ENCODE measurements around the gene DISC1.
A peak's percentile ranks its signal among the peaks of the same experiment; 100 is the strongest.
"Not testable (repeated sequence)": the region's sequence is repeated elsewhere in the genome, so short reads cannot be mapped to it uniquely, and the experiment has no call there.

The DISC1 gene

GRCh38 chr1:231943084-231943483 lies 316.5 kb downstream of the DISC1 start:
- Histone ChIP-seq H2BK5ac (ENCODE audit: low read length) (no peak overlapping the region), H4K91ac (ENCODE audit: low read depth, low read length, poor library complexity) (no peak overlapping the region), H3K36me3 (replicated peaks in 1 of 2; ENCODE audit: control insufficient read depth in 2 of 2, insufficient read depth in 2 of 2, low read length in 2 of 2) (no peaks in the 10 kb centered on the region), H3K4me2 (ENCODE audit: insufficient read depth, low read length, poor library complexity, severe bottlenecking) (no peak overlapping the region), H3K4ac (ENCODE audit: low read length) (no peak overlapping the region), H2BK120ac (ENCODE audit: low read depth, low read length) (no peak overlapping the region), H3K4me3 (ENCODE audit: low read length in 2 of 2) (no peak overlapping the region), H3K9me3 (replicated peaks in 1 of 2; ENCODE audit: control insufficient read depth in 2 of 2, insufficient read depth in 1 of 2, low read depth in 1 of 2, low read length in 2 of 2) (peaks cover 2 to 10% of the 10 kb centered on the region in 2 donors), H3K27me3 (ENCODE audit: control insufficient read depth in 3 of 3, insufficient read depth in 3 of 3, low read depth in 1 of 3, low read length in 3 of 3) (no peaks in the 10 kb centered on the region), H3K14ac (ENCODE audit: low read length) (no peak overlapping the region), H2AFZ (ENCODE audit: low read length) (no peak overlapping the region), H3K27ac (replicated peaks; ENCODE audit: low read length) (no peak overlapping the region), H4K8ac (ENCODE audit: low read depth, low read length) (no peak overlapping the region), H3K9ac (ENCODE audit: low read depth, low read length, poor library complexity) (no peak overlapping the region), H3K4me1 (ENCODE audit: control insufficient read depth in 2 of 2, insufficient read depth in 1 of 2, low read depth in 1 of 2, low read length in 2 of 2) (peaks cover 3 to 5% of the 10 kb centered on the region in 2 donors), H3K79me1 (ENCODE audit: low read depth, low read length) (no peaks in the 10 kb centered on the region), H2BK15ac (ENCODE audit: low read length) (no peak overlapping the region), H3K18ac (ENCODE audit: low read length) (no peak overlapping the region), H3K23ac (ENCODE audit: low read depth, low read length, poor library complexity) (no peak overlapping the region), H2AK5ac (ENCODE audit: low read depth, low read length) (no peak overlapping the region), H2BK12ac (ENCODE audit: low read length) (no peak overlapping the region)
- WGBS, 2 donors (ENCODE audit: extremely low coverage in 2 of 2, insufficient read length in 2 of 2, insufficient replicate concordance in 1 of 2) = no CpG with 5 or more reads among the region's 3 CpGs
- DNase-seq (ENCODE audit: low spot score) = no peak

- H2BK120ac ChIP-seq (ENCODE audit: low read depth, low read length); H2BK12ac ChIP-seq (ENCODE audit: low read length); H3K18ac ChIP-seq (ENCODE audit: low read length); H3K4me3 ChIP-seq (ENCODE audit: low read length in 2 of 2); H2AFZ ChIP-seq (ENCODE audit: low read length); H3K4me1 ChIP-seq (ENCODE audit: control insufficient read depth in 2 of 2, insufficient read depth in 1 of 2, low read depth in 1 of 2, low read length in 2 of 2); H3K4me2 ChIP-seq (ENCODE audit: insufficient read depth, low read length, poor library complexity, severe bottlenecking); H2BK5ac ChIP-seq (ENCODE audit: low read length); H3K27me3 ChIP-seq (ENCODE audit: control insufficient read depth in 3 of 3, insufficient read depth in 3 of 3, low read depth in 1 of 3, low read length in 3 of 3); DNase-seq (ENCODE audit: low spot score); H2AK5ac ChIP-seq (ENCODE audit: low read depth, low read length); H2BK15ac ChIP-seq (ENCODE audit: low read length); H3K4ac ChIP-seq (ENCODE audit: low read length); H3K9ac ChIP-seq (ENCODE audit: low read depth, low read length, poor library complexity); H3K14ac ChIP-seq (ENCODE audit: low read length); H4K91ac ChIP-seq (ENCODE audit: low read depth, low read length, poor library complexity); H3K27ac ChIP-seq (replicated peaks; ENCODE audit: low read length); H3K79me1 ChIP-seq (ENCODE audit: low read depth, low read length); H3K9me3 ChIP-seq (replicated peaks in 1 of 2; ENCODE audit: control insufficient read depth in 2 of 2, insufficient read depth in 1 of 2, low read depth in 1 of 2, low read length in 2 of 2); H4K8ac ChIP-seq (ENCODE audit: low read depth, low read length); H3K36me3 ChIP-seq (replicated peaks in 1 of 2; ENCODE audit: control insufficient read depth in 2 of 2, insufficient read depth in 2 of 2, low read length in 2 of 2); H3K23ac ChIP-seq (ENCODE audit: low read depth, low read length, poor library complexity): not testable (repeated sequence)
- WGBS, 2 donors (ENCODE audit: extremely low coverage in 2 of 2, insufficient read length in 2 of 2, insufficient replicate concordance in 1 of 2) = no CpG with 5 or more reads among the region's 5 CpGs
These were observed 321.5 kb downstream of the DISC1 start for GRCh38 chr1:231948102-231948501.

GRCh38 chr1:231949277-231950091 lies 322.9 kb downstream of the DISC1 start:
- Histone ChIP-seq H3K4ac (ENCODE audit: low read length) (no peak overlapping the region), H2BK120ac (ENCODE audit: low read depth, low read length) (no peak overlapping the region), H2AK5ac (ENCODE audit: low read depth, low read length) (no peak overlapping the region), H4K8ac (ENCODE audit: low read depth, low read length) (no peak overlapping the region), H3K4me1 (ENCODE audit: control insufficient read depth in 2 of 2, insufficient read depth in 1 of 2, low read depth in 1 of 2, low read length in 2 of 2) (peaks cover 2 to 10% of the 10 kb centered on the region in 2 donors), H4K91ac (ENCODE audit: low read depth, low read length, poor library complexity) (no peak overlapping the region), H3K4me3 (ENCODE audit: low read length in 2 of 2) (no peak overlapping the region), H3K79me1 (ENCODE audit: low read depth, low read length) (no peaks in the 10 kb centered on the region), H3K27ac (replicated peaks; ENCODE audit: low read length) (no peak overlapping the region), H3K9me3 (replicated peaks in 1 of 2; ENCODE audit: control insufficient read depth in 2 of 2, insufficient read depth in 1 of 2, low read depth in 1 of 2, low read length in 2 of 2) (peaks cover 0 to 4% of the 10 kb centered on the region in 2 donors), H3K4me2 (ENCODE audit: insufficient read depth, low read length, poor library complexity, severe bottlenecking) (no peak overlapping the region), H3K9ac (ENCODE audit: low read depth, low read length, poor library complexity) (no peak overlapping the region), H2AFZ (ENCODE audit: low read length) (peak overlapping the region; percentile 32), H3K27me3 (ENCODE audit: control insufficient read depth in 3 of 3, insufficient read depth in 3 of 3, low read depth in 1 of 3, low read length in 3 of 3) (no peaks in the 10 kb centered on the region), H3K14ac (ENCODE audit: low read length) (peak overlapping the region; percentile 25), H2BK5ac (ENCODE audit: low read length) (no peak overlapping the region), H2BK15ac (ENCODE audit: low read length) (no peak overlapping the region), H2BK12ac (ENCODE audit: low read length) (no peak overlapping the region), H3K23ac (ENCODE audit: low read depth, low read length, poor library complexity) (no peak overlapping the region), H3K18ac (ENCODE audit: low read length) (no peak overlapping the region), H3K36me3 (replicated peaks in 1 of 2; ENCODE audit: control insufficient read depth in 2 of 2, insufficient read depth in 2 of 2, low read length in 2 of 2) (no peaks in the 10 kb centered on the region)
- WGBS, 2 donors (ENCODE audit: extremely low coverage in 2 of 2, insufficient read length in 2 of 2, insufficient replicate concordance in 1 of 2) = no CpG with 5 or more reads among the region's 8 CpGs
- DNase-seq (ENCODE audit: low spot score) = no peak

GRCh38 chr1:231950331-231951128 lies 323.9 kb downstream of the DISC1 start:
- Histone ChIP-seq H3K18ac (ENCODE audit: low read length) (no peak overlapping the region), H2AFZ (ENCODE audit: low read length) (peak overlapping the region; percentile 19), H3K79me1 (ENCODE audit: low read depth, low read length) (no peaks in the 10 kb centered on the region), H3K9me3 (replicated peaks in 1 of 2; ENCODE audit: control insufficient read depth in 2 of 2, insufficient read depth in 1 of 2, low read depth in 1 of 2, low read length in 2 of 2) (peaks cover 0 to 4% of the 10 kb centered on the region in 2 donors), H2AK5ac (ENCODE audit: low read depth, low read length) (no peak overlapping the region), H3K36me3 (replicated peaks in 1 of 2; ENCODE audit: control insufficient read depth in 2 of 2, insufficient read depth in 2 of 2, low read length in 2 of 2) (no peaks in the 10 kb centered on the region), H2BK12ac (ENCODE audit: low read length) (no peak overlapping the region), H3K4me2 (ENCODE audit: insufficient read depth, low read length, poor library complexity, severe bottlenecking) (no peak overlapping the region), H3K4me1 (ENCODE audit: control insufficient read depth in 2 of 2, insufficient read depth in 1 of 2, low read depth in 1 of 2, low read length in 2 of 2) (peaks cover 2 to 10% of the 10 kb centered on the region in 2 donors), H4K91ac (ENCODE audit: low read depth, low read length, poor library complexity) (no peak overlapping the region), H2BK5ac (ENCODE audit: low read length) (no peak overlapping the region), H3K27me3 (ENCODE audit: control insufficient read depth in 3 of 3, insufficient read depth in 3 of 3, low read depth in 1 of 3, low read length in 3 of 3) (no peaks in the 10 kb centered on the region), H2BK120ac (ENCODE audit: low read depth, low read length) (no peak overlapping the region), H3K4ac (ENCODE audit: low read length) (no peak overlapping the region), H3K23ac (ENCODE audit: low read depth, low read length, poor library complexity) (no peak overlapping the region), H3K4me3 (ENCODE audit: low read length in 2 of 2) (no peak overlapping the region), H3K27ac (replicated peaks; ENCODE audit: low read length) (no peak overlapping the region), H3K9ac (ENCODE audit: low read depth, low read length, poor library complexity) (no peak overlapping the region), H4K8ac (ENCODE audit: low read depth, low read length) (no peak overlapping the region), H3K14ac (ENCODE audit: low read length) (no peak overlapping the region), H2BK15ac (ENCODE audit: low read length) (no peak overlapping the region)
- no CpG with 5 or more reads among the region's 6 CpGs for WGBS, 2 donors (ENCODE audit: extremely low coverage in 2 of 2, insufficient read length in 2 of 2, insufficient replicate concordance in 1 of 2)
- DNase-seq (ENCODE audit: low spot score) = no peak

Measured in neuronal stem cell (in vitro differentiated cells).